MM.1S (cell line): ENCODE data around the gene NMB.

Source experiments
- CTCF ChIP-seq: fragments of 300-600 bp; sonication (generic); IDR thresholded peaks from 2 replicates; pipeline ENCODE4 v1.5.1; 2016; ENCODE audit warnings: antibody characterized with exemption, low read length, mixed read lengths
- EZH2 ChIP-seq: fragments of 300-600 bp; sonication (generic); optimal IDR thresholded peaks from 2 replicates; pipeline ENCODE3; 2017; ENCODE audit warnings: low read depth, mild to moderate bottlenecking, antibody characterized with exemption, low read length, mixed read lengths
- EZH2phosphoT487 ChIP-seq: fragments of 300-600 bp; sonication (generic); IDR thresholded peaks from 2 replicates; pipeline ENCODE4 v1.6.1; 2018; ENCODE audit warnings: antibody characterized with exemption, low read length

- TF ChIP-seq EZH2phosphoT487 (no peak), CTCF (no peak), EZH2 (no peak)
Measured at GRCh38 chr15:84702961-84703482, 45.0 kb upstream of the NMB start.
